Spleen (tissue), 11 donors: ENCODE data around the gene SGPL1. TPM values are rescaled to one million over a fixed set of nuclear protein-coding genes. Genes with fewer than 3 reads are reported as not detected.

Experiments used
- DNase-seq: peaks from one replicate; pipeline ENCODE4 v3.0.0-alpha.2; 2020
- H3K27ac ChIP-seq, 8 donors: fragments of 200-600 bp; sonication (generic) in 7 of 8; 1 replicate in 4 of 8; 2 replicates in 4 of 8; pipeline versions ENCODE4 v1.5.0 to v1.8.0; 2016 to 2021; ENCODE audit warnings: inconsistent platforms in 4 of 8, mild to moderate bottlenecking in 4 of 8, moderate library complexity in 1 of 8
- H3K27me3 ChIP-seq, 7 donors: fragments of 200-600 bp; sonication (generic) in 6 of 7; replicated peaks in 1 of 7; 1 replicate in 4 of 7; 2 replicates in 3 of 7; pipeline versions ENCODE4 v1.5.0 to v1.8.0; 2016 to 2021; ENCODE audit warnings: inconsistent platforms in 3 of 7, mild to moderate bottlenecking in 1 of 7
- H3K36me3 ChIP-seq, 6 donors: fragments of 200-600 bp; sonication (generic) in 5 of 6; 1 replicate in 4 of 6; 2 replicates in 2 of 6; pipeline versions ENCODE4 v1.5.0 to v1.8.0; 2016 to 2021; ENCODE audit warnings: inconsistent platforms in 2 of 6
- H3K4me1 ChIP-seq, 6 donors: fragments of 200-600 bp; sonication (generic) in 5 of 6; 1 replicate in 3 of 6; 2 replicates in 3 of 6; pipeline versions ENCODE4 v1.5.0 to v1.8.0; 2016 to 2021; ENCODE audit warnings: inconsistent platforms in 3 of 6
- H3K4me3 ChIP-seq, 8 donors: fragments of 200-600 bp; sonication (generic) in 7 of 8; 1 replicate in 4 of 8; 2 replicates in 4 of 8; pipeline versions ENCODE4 v1.5.0 to v1.8.0; 2016 to 2021; ENCODE audit warnings: inconsistent platforms in 4 of 8, mild to moderate bottlenecking in 4 of 8, moderate library complexity in 2 of 8
- H3K9me3 ChIP-seq, 8 donors: fragments of 200-600 bp; sonication (generic) in 7 of 8; 1 replicate in 4 of 8; 2 replicates in 4 of 8; pipeline versions ENCODE4 v1.5.0 to v1.8.0; 2016 to 2021; ENCODE audit warnings: inconsistent platforms in 4 of 8
- CTCF ChIP-seq, 11 experiments: fragments of 200-600 bp in 7 of 11; fragments of 450-650 bp in 4 of 11; sonication (generic) in 4 of 11; IDR thresholded peaks in 8 of 11; conservative IDR thresholded peaks in 3 of 11; 1 replicate in 7 of 11; 2 replicates in 4 of 11; pipeline versions ENCODE4 v1.4.0 to v1.8.0; 2016 to 2021; ENCODE audit warnings: antibody characterized with exemption in 11 of 11, inconsistent platforms in 4 of 11, mild to moderate bottlenecking in 1 of 11
- POLR2A ChIP-seq, 3 donors: fragments of 450-650 bp; IDR thresholded peaks; one replicate each; pipeline ENCODE4 v1.5.1; 2017; ENCODE audit warnings: antibody characterized with exemption in 3 of 3, mild to moderate bottlenecking in 1 of 3
- POLR2AphosphoS5 ChIP-seq, 3 donors: sonication (generic); formaldehyde crosslinking; IDR thresholded peaks; one replicate each; pipeline ENCODE4 v1.5.1; 2017; ENCODE audit warnings: antibody characterized with exemption in 3 of 3
- WGBS, 5 donors: extraction: QIAGEN DNeasy Blood & Tissue Kit in 3 of 5; methylation state at CpG; one replicate each; pipeline versions ENCODE4 v1.1.5 to v1.1.7; 2013 to 2018; 5-methylcytosine and 5-hydroxymethylcytosine counted together
- intact Hi-C: fragments of 100-400 bp; cut with DNase I; formaldehyde crosslinking; loops from one replicate; pipeline ENCODE4 v1.15.0; 2023; ENCODE audit warnings: low total_unique reads
- polyA plus RNA-seq, 3 donors: library from polyadenylated mRNA; stranded (reverse); fragments of 200-250 nt; gene quantifications; one replicate each; pipeline ENCODE4 v1.2.1, GENCODE V29; 2013
- total RNA-seq, 7 donors: library from RNA; depleted of rRNA in 3 of 7; stranded (reverse); fragments of >200 nt in 3 of 7; fragmentation: NEBNext Ultra II Directional in 4 of 7; extraction: Animal tissue kit (Norgen Biotek cat#: 25700) in 4 of 7; gene quantifications; one replicate each; pipeline versions ENCODE4 v1.1.0 to v1.2.1, GENCODE V29; 2016 to 2021
- donor health status: healthy with polysubstance abuse.
- donor health status: DM: no; HTN: no; CAD: no; lungs with moderate emphysema.
- donor health status: DM: no; HTN: no; CAD: no.
- donor health status: Bipolar disorder and iron deficiency.
- donor health status: healthy.
- donor health status: DM: no; HTN: no; CAD: no.
- donor health status: DM: yes; HTN: yes; CAD: no.

The SGPL1 gene
- total and polyA plus RNA-seq, 10 donors: 6.8 to 75.1 (median 60.7) TPM

GRCh38 chr10:70799124-70799523 is 16.6 kb upstream of the SGPL1 start:
- Histone ChIP-seq H3K36me3 (no peaks in the 10 kb centered on the region), H3K9me3 (no peaks in the 10 kb centered on the region), H3K27ac (no peak overlapping the region), H3K4me3 (no peak overlapping the region), H3K27me3 (peaks cover 0 to 13% (median 0%) of the 10 kb centered on the region in 7 donors), H3K4me1 (no peaks in the 10 kb centered on the region)
- no peak for TF ChIP-seq POLR2AphosphoS5 (IDR thresholded peaks at IDR 0.05)
- TF ChIP-seq POLR2A (IDR thresholded peaks at IDR 0.05): no peak
- TF ChIP-seq CTCF (IDR thresholded peaks at IDR 0.05 in 8 of 11, conservative IDR thresholded peaks at IDR 0.05 in 3 of 11): no peak
- 52 to 69% (median 62%) methylated on average over 5 of the region's 5 CpGs for WGBS, 5 donors
- DNase-seq: no peak
- intact Hi-C loops: no loop called here

GRCh38 chr10:70801854-70802253 is 13.9 kb upstream of the SGPL1 start:
- no peak for TF ChIP-seq CTCF (IDR thresholded peaks at IDR 0.05 in 8 of 11, conservative IDR thresholded peaks at IDR 0.05 in 3 of 11)
- TF ChIP-seq POLR2A (IDR thresholded peaks at IDR 0.05): no peak
- no peak for TF ChIP-seq POLR2AphosphoS5 (IDR thresholded peaks at IDR 0.05)

GRCh38 chr10:70803775-70804420 is 11.8 kb upstream of the SGPL1 start:
- intact Hi-C loops: no loop called here
- Histone ChIP-seq H3K4me1 (no peaks in the 10 kb centered on the region), H3K9me3 (no peaks in the 10 kb centered on the region), H3K27me3 (no peaks in the 10 kb centered on the region), H3K4me3 (no peak overlapping the region), H3K36me3 (no peaks in the 10 kb centered on the region), H3K27ac (no peak overlapping the region)
- TF ChIP-seq POLR2AphosphoS5 (IDR thresholded peaks at IDR 0.05) (no peak), POLR2A (IDR thresholded peaks at IDR 0.05) (no peak), CTCF (IDR thresholded peaks at IDR 0.05 in 8 of 11, conservative IDR thresholded peaks at IDR 0.05 in 3 of 11) (no peak)
- WGBS, 5 donors: 82 to 95% (median 94%) methylated on average over 2 of the region's 2 CpGs
- no peak for DNase-seq

More at GRCh38 chr10:70801854-70802253, 13.9 kb upstream of the SGPL1 start:
- no peaks in the 10 kb centered on the region for H3K36me3 ChIP-seq
- WGBS, 5 donors: 67 to 86% (median 74%) methylated on average over 1 of the region's 1 CpG
- intact Hi-C loops: no loop called here
- H3K27me3 ChIP-seq: peaks cover 0 to 13% (median 0%) of the 10 kb centered on the region in 7 donors
- no peaks in the 10 kb centered on the region for H3K4me1 ChIP-seq
- no peak overlapping the region for H3K27ac ChIP-seq
- H3K9me3 ChIP-seq: no peaks in the 10 kb centered on the region
- DNase-seq: no peak
- H3K4me3 ChIP-seq: no peak overlapping the region

- DNase-seq: no peak
- 75 to 91% (median 85%) methylated on average over 2 of the region's 2 CpGs for WGBS, 5 donors
- no peaks in the 10 kb centered on the region for H3K27me3 ChIP-seq
- H3K9me3 ChIP-seq: no peaks in the 10 kb centered on the region
- H3K36me3 ChIP-seq: no peaks in the 10 kb centered on the region
- no peak overlapping the region for H3K27ac ChIP-seq
- TF ChIP-seq POLR2A (IDR thresholded peaks at IDR 0.05) (no peak), CTCF (IDR thresholded peaks at IDR 0.05 in 8 of 11, conservative IDR thresholded peaks at IDR 0.05 in 3 of 11) (no peak), POLR2AphosphoS5 (IDR thresholded peaks at IDR 0.05) (no peak)
- intact Hi-C loops: no loop called here
- H3K4me3 ChIP-seq: no peak overlapping the region
- H3K4me1 ChIP-seq: no peaks in the 10 kb centered on the region
Measured at GRCh38 chr10:70804421-70804808, 11.3 kb upstream of the SGPL1 start.
